MV-4-11 (cell line): ENCODE results near the gene TMTC1.
A peak's percentile ranks its signal among the peaks of the same experiment; 100 is the strongest.
"Not testable (repeated sequence)": the region's sequence is repeated elsewhere in the genome, so short reads cannot be mapped to it uniquely, and the experiment has no call there.

Source experiments
- DNase-seq: peaks from one replicate; lab custom pipeline; 2025; lab: John Stamatoyannopoulos, UW

Gene TMTC1

DNA sequence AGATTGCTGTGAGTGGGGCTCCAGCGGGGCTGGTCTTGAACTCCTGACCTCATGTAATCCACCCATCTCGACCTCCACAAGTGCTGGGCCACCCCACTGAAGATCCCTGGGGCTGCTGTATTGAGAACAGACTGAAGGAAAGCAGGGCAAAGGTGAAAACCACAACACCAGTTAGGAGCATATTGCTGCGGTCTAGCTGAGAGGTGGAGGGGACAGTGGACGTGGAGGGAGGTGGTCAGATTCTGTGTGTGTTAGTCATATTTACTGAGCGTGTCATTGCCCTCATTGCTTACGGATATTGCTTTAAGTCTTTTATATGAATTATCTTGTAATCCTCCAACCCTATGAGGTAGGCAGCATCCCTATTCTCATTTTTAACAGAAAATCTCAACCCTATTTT is 217.3 kb downstream of the TMTC1 start:
- DNase-seq, result no peak

- no peak for DNase-seq
Observed at GRCh38 chr12:29565727-29566126, 218.0 kb downstream of the TMTC1 start.

DNA sequence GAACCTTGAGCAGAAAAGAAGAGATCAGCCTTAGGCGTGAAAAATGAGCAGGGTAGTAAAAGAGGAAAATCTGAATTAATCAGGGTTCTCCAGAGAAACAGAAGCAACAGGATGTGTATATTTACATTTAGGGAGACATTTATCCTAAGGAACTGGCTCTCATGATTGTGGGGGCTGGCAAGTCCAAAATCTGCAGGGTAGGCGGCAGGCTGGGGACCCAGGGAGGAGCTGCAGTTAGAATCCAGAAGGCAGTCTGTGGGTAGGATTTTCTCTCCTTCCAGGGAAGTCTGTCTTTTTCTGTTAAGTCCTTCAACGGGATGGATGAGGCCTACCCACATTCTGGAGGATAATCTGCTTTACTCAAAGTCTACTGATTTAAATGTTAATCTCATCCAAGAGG is 218.8 kb downstream of the TMTC1 start:
- DNase-seq, result no peak

GRCh38 chr12:29563636-29564035 is 220.1 kb downstream of the TMTC1 start:
- peak; percentile 34 for DNase-seq

- no peak for DNase-seq
Observed at GRCh38 chr12:29563071-29563470, 220.7 kb downstream of the TMTC1 start.

DNA sequence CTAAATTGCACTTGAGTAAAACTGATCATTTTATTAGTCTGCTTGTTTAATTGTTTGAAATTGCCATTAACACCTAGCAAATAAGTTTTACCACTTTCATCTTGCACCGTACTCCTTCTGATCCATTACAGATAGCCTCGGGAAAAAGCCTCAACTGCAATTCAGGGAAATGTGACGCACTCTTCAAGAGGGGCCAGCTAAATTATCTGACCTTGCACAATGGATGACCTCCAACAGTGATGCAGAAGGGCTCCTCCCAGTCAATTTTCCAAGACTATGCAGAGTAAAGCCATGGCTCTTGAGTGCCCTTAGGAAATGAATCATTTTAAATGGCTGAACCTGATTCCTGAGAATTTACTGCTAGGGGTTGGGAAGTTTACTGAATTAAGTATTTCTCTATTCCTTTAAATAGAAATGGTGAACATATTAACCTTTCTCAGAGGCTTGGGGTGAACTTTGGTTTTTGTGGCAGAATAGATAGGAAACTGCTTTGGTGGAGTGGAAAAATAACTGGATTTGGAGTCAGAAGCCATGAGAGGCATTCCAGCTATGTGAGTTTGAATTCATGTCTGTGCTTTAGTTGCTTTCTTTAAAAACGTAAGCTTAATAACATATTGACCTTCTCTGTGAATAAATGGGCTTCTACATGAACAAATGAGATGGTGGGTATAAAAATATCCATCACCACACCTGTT is 221.5 kb downstream of the TMTC1 start:
- DNase-seq, result no peak

DNA sequence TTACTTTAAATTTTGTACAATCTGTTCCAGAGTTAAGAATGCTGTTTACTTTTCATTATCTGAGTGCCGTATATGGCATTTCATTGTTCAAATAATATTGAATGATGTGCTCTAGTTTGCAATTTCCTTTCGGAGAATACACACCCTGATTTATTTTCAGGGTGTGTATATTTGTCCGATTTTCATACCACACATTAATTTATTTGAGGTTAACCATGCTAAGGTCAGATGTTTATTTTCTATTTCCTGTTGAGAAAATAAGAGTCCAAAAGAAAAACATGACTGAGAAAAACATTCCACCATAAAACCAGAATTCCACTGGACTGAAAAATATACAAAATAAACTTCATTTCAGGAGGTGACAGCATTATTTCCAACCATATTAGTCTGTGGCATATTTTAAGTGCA is 222.1 kb downstream of the TMTC1 start:
- no peak for DNase-seq

GRCh38 chr12:29559198-29559597 is 224.5 kb downstream of the TMTC1 start:
- peak; percentile 26 for DNase-seq

- no peak for DNase-seq
Observed at GRCh38 chr12:29556363-29556762, 227.4 kb downstream of the TMTC1 start.

DNA sequence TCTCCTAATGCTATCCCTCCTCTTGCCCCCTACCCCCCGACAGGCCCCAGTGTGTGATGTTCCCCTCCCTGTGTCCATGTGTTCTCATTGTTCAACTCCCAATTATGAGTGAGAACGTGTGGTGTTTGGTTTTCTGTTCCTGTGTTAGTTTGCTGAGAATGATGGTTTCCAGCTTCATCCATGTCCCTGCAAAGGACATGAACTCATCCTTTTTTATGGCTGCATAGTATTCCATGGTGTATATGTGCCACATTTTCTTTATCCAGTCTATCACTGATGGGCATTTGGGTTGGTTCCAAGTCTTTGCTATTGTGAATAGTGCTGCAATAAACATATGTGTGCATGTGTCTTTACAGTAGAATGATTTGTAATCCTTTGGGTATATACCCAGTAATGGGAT is 228.3 kb downstream of the TMTC1 start:
- not testable (repeated sequence) for DNase-seq

GRCh38 chr12:29552994-29553748 is 230.6 kb downstream of the TMTC1 start:
- no peak for DNase-seq

GRCh38 chr12:29552324-29552927 is 231.3 kb downstream of the TMTC1 start:
- DNase-seq, result peak; percentile 36

- no peak for DNase-seq
Observed at GRCh38 chr12:29551812-29552211, 231.9 kb downstream of the TMTC1 start.

DNA sequence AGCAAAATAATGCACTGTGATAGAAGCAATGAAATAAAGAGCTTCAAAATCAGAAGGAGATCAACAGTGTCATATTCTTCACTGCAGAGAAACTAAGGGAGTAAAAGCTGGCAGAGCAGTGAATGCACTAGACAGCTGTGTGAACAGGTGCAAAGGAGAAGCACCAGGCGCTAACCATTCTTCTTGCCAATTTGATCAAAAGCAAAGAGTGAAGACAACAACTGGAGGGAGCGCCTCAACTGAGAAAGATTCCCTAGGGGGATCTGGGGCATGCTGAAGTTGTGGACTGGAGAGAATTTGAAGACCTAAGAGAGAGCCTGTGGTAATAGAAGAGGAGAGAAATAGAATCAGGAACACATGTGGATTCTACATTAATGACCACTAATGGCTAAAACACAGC is 235.9 kb downstream of the TMTC1 start:
- DNase-seq, result no peak

- DNase-seq, result no peak
Observed at GRCh38 chr12:29547151-29547632, 236.6 kb downstream of the TMTC1 start.

DNA sequence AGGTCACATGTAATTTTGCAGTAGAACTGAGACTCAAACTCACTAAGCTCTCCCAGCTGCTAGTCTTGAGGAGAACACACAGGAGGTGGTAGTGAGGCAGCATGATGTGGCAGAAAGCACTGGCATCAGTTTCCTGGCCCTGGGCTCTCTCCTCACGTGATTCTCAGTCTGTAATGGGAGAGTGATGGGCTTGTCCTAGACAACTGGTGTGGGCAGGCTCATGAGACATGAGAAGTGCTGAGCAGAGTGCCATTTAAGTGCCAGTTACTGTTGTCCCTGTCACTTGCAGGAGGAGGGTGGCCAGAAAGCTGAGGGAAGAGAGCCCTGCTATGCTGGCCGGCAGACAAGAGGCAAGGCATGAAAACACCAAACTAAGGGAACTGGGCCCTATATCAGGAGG is 237.7 kb downstream of the TMTC1 start:
- no peak for DNase-seq

- no peak for DNase-seq
Observed at GRCh38 chr12:29545102-29545467, 238.7 kb downstream of the TMTC1 start.

- no peak for DNase-seq
Observed at GRCh38 chr12:29544428-29545101, 239.2 kb downstream of the TMTC1 start.

DNA sequence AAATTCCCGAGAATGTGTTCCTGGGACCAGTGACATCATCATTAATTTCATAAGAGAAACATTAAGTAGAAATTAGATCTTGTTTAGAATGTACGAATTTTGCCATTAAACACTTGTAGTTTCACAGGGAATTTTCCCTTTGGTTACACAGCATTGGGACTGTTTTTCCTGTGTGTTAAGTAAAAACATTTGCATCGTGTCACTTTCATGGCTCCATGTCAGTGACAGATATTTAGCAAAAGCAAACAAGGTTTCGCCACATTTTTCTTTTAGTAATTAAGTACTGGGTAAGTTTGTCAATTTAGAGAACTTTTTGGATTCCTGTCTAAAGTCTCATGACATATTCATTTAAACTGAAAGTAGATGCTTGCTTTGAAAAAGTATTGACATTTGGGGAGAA is 240.7 kb downstream of the TMTC1 start:
- DNase-seq, result no peak

GRCh38 chr12:29537298-29537697 is 246.4 kb downstream of the TMTC1 start:
- no peak for DNase-seq

GRCh38 chr12:29534935-29535334 is 248.8 kb downstream of the TMTC1 start:
- peak; percentile 72 for DNase-seq

DNA sequence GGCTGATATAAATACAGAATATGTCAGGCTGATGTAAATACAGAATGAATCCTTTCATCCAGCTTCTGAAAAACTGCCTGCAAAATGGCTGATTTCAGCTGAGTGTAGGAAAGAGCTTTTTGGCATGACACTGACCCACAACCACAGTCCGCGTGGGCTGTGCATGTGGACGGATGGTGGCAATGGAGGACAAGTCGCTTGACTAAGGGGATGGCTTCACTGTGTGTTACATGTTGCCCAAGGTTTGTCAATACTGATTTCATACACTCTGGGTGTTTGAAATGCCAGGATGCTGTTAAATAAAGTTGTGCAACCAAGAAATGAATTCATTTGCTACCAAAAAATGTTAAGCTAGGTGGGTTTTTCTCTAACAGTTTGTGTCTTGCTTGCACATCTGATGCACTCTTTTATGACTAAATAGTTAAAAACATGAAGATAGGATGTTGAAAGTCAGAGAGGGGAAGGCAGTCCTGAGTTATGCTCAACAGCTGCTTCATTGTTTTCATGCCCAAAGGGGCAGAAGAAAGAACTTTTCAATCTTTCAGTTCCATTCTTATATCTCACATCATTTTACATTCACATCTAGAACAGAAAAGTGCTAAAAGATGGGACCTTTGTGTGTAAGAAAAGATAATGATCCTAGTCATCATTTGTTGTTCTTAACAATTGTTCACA is 249.8 kb downstream of the TMTC1 start:
- no peak for DNase-seq
